Left ventricle myocardium superior (tissue), 1 donor: Measurements from ENCODE around the gene DNMT3L. TPM values are rescaled to one million over a fixed set of nuclear protein-coding genes. Genes with fewer than 3 reads are reported as not detected.

Experiments
- ATAC-seq: fragments of 200-7000 bp; cut with Tn5 transposase; one replicate; pipeline ENCODE4 v1.9.1; 2020; ENCODE audit warnings: mild to moderate bottlenecking, moderate library complexity
- DNase-seq: peaks from one replicate; pipeline ENCODE4 v3.0.0-alpha.2; 2020
- intact Hi-C: fragments of 100-400 bp; cut with micrococcal nuclease; formaldehyde crosslinking; loops from one replicate; pipeline ENCODE4 v1.11.0; 2022
- total RNA-seq: library from RNA; stranded (reverse); fragmentation: NEBNext Ultra II Directional; extraction: Animal tissue kit (Norgen Biotek cat#: 25700); gene quantifications from one replicate; pipeline ENCODE4 v1.2.1, GENCODE V29; 2021
- donor health status: DM: no; HTN: yes; CAD: no; lungs with severe emphysema.

The DNMT3L gene
- total RNA-seq, 1 donor from 2014 or later = not detected

DNA sequence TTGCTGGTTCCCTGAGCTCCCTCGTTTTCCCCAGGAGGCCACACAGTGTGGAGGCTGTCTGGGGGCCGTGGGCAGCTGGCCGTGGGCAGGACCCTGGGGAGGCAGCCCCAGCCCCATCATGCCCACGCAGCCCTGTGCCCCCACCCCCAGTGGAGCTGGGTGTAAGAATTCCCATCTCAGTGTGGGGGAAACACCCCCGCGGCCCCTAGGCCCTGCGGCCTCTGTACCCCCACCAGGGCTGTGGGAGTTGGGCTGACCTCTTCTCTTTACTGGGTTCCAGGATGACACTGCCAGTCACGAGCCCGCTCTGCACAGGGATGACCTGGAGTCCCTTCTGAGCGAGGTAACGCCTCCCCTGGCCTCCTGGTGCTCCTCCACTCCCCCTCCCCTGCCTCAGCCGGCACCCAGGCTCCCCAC, 34.4 kb upstream of the DNMT3L start:
- ATAC-seq (no peak), DNase-seq (no peak)
- intact Hi-C loops = no loop called here

DNA sequence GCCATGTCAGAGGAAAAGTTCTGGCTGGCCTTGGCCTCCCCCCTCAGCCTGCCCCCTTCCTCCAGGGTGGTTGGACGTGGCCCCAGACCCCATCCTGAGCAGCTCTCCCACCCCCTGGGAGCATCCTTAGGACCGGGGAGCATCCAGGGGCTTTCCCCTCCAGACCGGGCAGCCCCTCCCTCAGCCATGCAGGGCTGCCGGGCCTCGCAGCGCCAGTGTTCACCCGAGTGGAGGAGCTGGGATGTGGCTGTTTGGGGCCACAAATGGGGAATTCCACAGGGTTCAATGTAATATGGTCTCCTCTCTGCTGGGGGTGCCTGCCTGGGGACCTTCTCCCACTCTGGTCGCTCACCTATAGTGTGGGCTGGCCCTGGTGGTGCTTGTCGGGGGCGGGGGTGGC, 33.9 kb upstream of the DNMT3L start:
- intact Hi-C loops = no loop called here
- ATAC-seq (no peak), DNase-seq (no peak)

GRCh38 chr21:44295163-44295573, 33.5 kb upstream of the DNMT3L start:
- ATAC-seq (peak; percentile 60), DNase-seq (peak; percentile 73)
- intact Hi-C loops = no loop called here

DNA sequence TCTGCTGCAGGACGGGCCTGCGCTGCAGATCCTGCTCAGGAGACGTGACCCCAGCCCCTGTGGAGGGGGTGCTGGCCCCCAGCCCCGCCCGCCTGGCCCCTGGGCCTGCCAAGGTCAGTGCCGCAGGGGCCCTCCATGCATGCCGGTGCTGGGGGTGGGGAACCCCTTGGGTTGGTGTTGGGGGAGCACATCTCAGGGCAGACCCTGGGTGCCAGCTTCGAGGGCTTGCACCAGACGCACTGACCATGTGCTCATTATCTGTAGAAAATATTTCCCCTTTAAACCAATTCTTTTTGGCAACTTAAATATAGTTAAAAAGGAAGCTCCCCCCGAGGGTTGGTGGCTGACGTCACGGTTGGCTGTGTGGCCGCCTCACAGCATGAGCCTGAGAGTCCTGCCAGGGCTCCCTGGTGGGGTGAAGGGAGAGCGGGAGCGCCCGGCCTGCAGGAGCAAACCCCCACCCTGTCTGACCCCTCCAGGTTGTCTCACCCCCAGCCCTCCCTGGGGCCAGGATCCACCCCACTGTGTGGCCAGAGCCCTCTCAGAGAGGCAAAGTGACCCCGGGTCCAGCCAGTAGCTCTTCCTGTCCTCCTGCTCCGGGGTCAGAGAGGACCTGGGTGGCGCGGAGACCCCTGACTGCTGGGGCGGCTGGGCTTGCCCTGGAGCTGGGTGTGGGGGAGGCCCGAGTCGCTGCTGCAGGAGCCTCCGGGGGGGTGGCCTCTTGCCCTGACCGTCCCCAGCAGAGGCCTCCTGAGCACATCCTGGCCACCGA, 32.9 kb upstream of the DNMT3L start:
- DNase-seq (peak; percentile 93), ATAC-seq (peak; percentile 67)
- intact Hi-C loops = no loop called here

GRCh38 chr21:44293551-44294231, 32.0 kb upstream of the DNMT3L start:
- DNase-seq (no peak), ATAC-seq (no peak)
- intact Hi-C loops = no loop called here

- DNase-seq (no peak), ATAC-seq (no peak)
- intact Hi-C loops = no loop called here
These were observed 31.1 kb upstream of the DNMT3L start for GRCh38 chr21:44292812-44293195.

DNA sequence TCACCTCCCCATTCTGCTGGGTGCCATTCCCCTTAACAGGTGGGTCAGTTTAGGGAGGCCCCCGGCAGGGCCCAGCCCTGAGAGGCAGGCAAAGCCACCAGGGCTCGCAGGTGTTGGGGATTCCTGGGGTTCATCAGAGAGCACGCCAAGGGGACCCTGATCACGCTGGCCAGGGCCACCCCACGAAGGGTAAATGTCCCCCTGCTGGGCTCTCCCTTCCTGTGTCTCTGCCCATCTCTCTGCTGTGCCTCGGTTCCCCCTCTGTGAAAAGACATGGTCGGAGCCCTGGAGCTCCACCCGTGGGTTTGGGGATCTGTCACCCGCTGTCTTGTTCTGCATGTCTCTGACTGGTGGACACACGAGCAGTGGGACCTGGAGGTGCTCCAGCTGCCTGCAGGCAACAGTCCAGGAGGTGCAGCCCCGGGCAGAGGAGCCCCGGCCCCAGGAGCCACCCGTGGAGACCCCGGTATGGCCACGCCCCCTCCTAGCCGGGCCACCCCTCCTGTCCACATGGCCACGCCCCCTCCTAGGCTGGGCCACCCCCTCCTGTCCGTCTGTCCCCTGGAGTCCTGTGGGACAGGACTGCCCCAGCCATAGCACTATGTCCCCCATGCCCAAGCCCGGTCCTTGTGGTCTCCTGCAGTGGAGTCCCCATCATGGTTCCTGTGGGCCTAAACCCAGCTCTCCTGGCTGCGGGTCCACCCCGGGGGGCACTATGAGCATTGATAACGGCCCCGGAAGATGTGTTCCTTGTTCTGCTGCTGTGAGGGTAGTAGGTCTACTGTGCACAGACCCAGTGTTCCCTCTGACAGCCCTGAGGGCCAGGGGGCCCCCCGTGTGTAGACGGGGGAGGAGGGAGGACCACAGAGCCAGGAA, 30.5 kb upstream of the DNMT3L start:
- intact Hi-C loops = no loop called here
- ATAC-seq (no peak), DNase-seq (no peak)

GRCh38 chr21:44291078-44291935, 29.6 kb upstream of the DNMT3L start:
- no peak for ATAC-seq
- intact Hi-C loops = no loop called here
- DNase-seq = no peak

DNA sequence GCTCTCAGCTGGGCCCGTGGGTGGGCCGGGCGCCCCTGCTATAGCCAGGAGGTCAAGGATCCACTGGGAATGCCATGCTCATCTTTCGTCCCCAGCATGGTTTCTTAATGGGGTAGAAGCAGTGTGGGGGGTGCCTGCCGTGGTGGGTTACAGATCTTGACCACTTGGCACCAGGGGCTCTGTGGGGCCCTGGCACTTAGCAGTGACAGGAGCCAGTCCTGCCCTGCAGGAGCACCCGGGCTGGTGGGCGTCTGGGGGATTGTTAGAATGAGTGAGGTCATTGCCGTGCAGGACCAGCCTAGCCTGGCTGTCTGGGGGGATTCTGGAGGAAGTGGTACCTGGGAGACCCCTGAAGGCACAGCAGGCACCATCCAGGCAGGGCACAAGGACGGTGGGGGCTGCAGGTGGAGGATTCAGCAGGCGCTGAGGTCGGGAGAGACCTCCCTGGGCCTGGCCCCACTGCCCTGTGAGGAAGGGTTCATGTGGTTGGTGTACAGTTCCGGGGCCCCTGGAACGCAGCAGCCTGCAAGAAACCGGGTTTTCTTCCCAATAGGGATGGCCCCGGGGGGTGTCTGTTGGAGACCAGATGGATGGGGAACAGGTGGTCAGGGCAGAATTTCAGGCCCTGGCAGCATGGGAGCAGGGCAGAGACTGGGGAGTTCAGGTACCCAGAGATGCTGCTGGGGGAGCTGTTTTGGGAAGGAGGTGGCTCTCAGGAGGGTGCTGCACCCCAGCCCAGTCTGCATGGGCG, 28.8 kb upstream of the DNMT3L start:
- DNase-seq (no peak), ATAC-seq (no peak)
- intact Hi-C loops = no loop called here

DNA sequence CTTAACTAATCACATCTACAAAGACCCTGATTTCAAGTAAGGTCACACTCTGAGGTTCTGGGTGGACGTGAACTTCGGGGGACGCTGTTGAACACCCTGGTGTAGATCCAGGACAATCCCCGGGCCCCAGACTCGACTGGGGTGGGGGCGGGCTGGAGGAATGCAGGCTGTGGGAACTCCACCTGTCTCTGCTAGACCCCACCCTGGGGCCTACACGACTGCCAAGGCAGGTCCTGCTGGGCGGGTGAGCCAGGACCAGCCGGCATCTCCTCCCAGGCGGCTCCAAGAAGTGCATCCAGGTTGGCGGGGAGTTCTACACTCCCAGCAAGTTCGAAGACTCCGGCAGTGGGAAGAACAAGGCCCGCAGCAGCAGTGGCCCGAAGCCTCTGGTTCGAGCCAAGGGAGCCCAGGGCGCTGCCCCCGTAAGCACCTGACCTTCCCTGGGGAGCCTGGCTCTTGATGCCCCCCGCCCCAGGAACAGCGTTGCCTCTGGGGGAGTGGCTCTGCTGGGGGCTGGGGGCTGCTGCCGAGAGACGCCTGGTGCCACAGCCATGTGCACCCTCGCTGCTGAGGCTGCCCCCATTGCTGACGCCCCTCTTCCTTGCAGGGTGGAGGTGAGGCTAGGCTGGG, 27.8 kb upstream of the DNMT3L start:
- DNase-seq = no peak
- intact Hi-C loops = no loop called here
- no peak for ATAC-seq

DNA sequence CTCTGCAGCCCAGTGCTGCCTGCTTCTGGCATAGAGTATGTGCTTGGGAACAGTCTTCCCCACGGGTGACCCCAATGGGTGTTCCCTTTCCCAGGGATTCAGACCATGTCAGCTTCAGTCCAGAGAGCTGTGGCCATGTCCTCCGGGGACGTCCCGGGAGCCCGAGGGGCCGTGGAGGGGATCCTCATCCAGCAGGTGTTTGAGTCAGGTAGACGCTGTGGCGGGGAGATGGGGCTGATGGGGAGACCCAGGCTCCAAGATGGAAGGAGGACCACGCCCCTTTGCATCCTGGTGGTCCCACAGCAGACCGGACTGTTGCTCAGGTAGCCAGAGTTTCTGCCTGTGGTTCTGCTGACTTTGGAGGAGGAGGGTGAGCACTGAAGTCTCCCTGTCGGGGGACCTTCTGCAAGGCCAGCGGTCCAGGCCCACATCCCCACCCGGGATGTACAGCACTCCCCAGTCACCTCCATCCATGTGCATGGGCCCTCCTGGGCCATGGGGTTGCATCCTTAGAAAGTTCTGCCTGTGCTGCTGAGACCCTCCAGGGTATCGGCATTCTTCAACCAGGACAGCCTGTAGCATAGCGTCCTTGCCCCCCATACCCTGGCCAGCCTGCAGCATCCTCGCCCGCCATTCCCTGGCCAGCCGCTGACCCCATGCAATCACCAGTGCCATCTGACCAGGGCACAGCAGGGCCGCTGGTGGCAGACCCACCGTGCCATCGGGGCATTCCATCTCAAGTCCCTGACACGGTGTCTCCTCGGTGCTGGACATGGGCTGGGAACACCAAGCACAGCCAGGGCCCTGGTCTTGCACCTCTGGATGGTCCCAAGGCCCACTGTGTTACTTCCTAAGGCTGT, 26.8 kb upstream of the DNMT3L start:
- intact Hi-C loops = no loop called here
- DNase-seq (no peak), ATAC-seq (no peak)

GRCh38 chr21:44286716-44287632, 25.3 kb upstream of the DNMT3L start:
- DNase-seq (peak; percentile 21), ATAC-seq (no peak)
- intact Hi-C loops = no loop called here

- intact Hi-C loops = no loop called here
- DNase-seq = peak; percentile 25
- ATAC-seq = no peak
These were observed 24.5 kb upstream of the DNMT3L start for GRCh38 chr21:44286086-44286715.

DNA sequence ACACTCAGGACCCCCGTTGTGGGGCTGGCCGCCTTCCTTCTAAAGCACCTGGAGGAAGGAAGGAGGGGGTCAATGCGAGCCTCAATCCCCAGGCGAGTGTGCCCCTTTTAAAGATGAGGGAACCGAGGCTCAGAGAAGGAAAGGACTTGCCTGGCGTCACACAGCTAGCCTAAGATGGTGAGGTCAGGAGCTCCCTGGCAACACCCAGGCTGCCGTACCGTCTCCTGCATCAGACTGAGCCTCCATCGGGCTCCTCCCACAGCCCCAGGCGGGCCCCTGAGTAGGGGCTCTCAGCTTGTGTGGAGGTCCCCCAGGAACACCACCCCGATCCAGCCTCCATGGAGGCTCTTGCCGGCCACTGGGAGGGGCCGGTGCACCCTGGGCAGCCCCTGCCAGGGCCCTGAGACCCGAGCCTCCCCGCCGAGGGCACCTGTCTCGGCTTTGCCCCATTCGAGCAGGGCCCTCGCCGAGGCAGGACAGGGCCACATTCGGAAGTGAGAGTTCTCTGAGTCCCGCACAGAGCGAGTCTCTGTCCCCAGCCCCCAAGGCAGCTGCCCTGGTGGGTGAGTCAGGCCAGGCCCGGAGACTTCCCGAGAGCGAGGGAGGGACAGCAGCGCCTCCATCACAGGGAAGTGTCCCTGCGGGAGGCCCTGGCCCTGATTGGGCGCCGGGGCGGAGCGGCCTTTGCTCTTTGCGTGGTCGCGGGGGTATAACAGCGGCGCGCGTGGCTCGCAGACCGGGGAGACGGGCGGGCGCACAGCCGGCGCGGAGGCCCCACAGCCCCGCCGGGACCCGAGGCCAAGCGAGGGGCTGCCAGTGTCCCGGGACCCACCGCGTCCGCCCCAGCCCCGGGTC, 23.7 kb upstream of the DNMT3L start, which contains the start of gene AIRE:
Gene AIRE (plus strand): TSS at position 739 of the 855 bp plus-strand sequence. CDS start 131 bp downstream, outside the sequence.
- DNase-seq = peak; percentile 35
- ATAC-seq = peak; percentile 48
- intact Hi-C loops = no loop called here
